DMS53 (cell line): ENCODE data around the gene DEAF1.
A peak's percentile ranks its signal among the peaks of the same experiment; 100 is the strongest.

ENCODE experiments used
- DNase-seq: peaks from one replicate; lab custom pipeline; 2025; lab: John Stamatoyannopoulos, UW

DEAF1 gene

DNA sequence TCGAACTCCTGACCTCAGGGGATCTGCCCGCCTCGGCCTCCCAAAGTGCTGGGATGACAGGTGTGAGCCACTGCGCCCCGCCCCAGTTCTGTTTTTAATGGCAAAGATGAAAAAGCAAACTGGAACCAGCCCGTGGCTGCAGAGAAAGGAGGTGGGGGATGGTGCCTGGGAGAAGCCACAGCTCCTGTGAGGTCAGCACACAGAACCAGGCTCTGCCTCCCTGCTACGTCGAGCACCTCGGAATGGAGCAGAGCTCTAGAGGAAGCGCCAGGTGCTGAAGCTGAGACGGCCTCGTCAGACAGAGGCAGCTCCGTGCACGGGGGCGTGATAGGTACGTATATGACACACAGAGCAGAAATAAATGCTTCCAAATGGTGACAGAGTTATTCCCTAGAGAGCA, 49.5 kb downstream of the DEAF1 start:
- DNase-seq: no peak

DNA sequence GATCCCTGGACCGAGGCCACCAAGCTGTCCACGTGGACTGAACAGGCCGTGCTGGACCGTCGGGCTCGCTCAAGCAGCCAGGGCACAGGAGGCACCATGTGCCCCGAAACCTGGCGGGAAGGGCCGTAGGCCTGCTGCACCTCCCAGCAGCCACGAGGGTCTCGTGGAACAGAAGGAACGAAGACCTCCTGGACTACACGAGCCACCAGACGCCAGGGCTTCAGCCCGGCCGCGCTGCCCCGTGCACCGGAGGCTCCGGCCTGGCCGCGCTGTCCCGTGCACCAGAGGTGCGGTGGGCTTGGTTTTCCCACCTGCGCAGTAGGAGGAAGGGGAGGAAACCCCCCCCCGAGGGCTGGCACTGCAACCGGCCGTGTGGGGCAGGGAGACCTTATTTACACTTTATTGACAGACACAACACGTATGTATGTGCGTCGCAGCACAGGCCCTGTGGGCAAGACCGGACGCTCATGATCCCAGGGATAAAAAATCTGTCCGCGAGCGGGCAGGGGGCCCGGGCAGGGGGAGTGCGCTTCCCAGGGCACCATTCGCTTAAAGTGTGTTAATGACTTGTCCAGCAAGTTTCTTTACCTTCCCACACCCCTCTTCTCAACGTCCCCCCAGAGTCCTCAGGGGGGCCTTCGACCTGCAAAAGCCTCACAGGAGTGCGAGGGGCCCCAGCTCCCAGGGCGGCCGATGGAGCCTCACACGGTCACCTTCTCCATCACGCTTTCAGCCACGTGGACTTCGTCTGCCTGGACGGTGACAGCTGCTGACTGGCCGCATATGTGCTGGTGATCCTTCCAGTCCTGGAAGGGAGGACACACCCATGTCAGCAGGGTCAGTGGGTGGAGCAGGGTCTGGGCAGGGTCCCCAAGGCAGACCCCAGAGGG, 50.9 kb downstream of the DEAF1 start:
- DNase-seq: no peak

DNA sequence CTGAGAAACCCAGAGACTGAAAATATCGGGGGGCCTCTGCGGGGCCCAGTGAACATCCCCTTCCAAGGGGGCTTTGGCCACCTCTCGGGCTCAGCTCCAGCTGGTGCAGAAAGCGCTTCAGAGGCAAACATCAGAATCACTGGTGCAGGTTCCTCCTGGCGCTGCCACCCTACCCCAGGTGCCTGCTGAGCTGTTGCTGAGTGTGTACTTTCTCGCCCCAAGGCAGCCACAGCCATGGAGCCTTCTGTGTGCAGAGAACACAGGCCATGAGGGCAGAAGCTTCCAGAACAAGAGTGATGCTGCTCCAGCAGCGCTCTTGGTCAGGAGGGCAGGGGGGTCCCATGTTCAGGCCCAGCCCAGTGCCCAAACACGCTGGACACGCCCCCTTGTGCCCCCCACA, 51.7 kb downstream of the DEAF1 start:
- DNase-seq: peak; percentile 30

DNA sequence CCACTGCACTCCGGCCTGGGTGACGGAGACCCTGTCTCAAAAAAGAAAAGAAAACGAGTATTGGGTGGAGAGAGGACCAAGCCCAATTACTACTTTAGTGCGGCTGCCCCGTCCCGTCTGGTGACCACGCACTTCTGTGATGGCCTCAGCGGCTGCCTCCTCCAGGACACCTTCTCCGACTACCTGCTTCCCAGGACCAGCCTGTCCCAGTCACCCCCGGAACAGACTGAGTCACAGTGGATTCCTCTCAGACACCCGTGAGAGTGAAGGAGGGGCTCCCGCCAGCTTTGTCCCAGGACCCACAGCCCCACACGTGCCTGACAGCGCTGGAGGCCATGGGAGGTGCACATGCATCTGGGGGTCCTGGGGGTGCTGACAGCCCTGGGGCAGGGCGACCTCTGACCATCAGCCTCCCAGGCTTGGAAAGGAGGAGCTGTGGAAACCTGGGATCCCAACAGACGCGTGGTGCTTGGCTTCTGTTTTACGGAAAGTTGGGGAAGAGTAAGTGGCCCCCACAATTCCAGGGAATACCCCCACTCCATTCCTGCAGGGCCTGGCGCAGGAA, 53.1 kb downstream of the DEAF1 start:
- no peak for DNase-seq

DNA sequence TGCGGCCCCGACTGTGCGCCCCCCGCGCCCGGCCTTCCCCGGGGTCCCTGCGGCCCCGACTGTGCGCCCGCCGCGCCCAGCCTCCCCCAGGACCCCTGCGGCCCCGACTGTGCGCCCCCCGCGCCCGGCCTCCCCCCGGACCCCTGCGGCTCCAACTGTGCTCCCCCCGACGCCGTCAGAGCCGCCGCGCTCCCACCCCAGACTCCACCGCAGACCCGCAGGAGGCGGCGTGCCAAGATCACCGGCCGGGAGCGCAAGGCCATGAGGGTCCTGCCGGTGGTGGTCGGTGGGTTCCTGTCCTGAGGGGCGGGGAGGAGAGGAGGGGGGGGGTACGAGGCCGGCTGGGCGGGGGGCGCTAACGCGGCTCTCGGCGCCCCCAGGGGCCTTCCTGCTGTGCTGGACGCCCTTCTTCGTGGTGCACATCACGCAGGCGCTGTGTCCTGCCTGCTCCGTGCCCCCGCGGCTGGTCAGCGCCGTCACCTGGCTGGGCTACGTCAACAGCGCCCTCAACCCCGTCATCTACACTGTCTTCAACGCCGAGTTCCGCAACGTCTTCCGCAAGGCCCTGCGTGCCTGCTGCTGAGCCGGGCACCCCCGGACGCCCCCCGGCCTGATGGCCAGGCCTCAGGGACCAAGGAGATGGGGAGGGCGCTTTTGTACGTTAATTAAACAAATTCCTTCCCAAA, 54.9 kb downstream of the DEAF1 start:
- no peak for DNase-seq

DNA sequence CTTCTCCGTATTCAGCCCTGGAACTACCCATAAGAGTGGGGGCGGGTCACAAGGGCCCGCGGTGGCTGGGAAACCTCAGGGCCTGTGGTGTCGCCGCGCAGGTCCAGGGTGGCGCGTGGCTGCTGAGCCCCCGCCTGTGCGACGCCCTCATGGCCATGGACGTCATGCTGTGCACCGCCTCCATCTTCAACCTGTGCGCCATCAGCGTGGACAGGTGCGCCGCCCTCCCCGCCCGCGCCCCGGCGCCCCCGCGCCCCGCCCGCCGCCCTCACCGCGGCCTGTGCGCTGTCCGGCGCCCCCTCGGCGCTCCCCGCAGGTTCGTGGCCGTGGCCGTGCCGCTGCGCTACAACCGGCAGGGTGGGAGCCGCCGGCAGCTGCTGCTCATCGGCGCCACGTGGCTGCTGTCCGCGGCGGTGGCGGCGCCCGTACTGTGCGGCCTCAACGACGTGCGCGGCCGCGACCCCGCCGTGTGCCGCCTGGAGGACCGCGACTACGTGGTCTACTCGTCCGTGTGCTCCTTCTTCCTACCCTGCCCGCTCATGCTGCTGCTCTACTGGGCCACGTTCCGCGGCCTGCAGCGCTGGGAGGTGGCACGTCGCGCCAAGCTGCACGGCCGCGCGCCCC, 55.6 kb downstream of the DEAF1 start:
- peak; percentile 40 for DNase-seq

DNA sequence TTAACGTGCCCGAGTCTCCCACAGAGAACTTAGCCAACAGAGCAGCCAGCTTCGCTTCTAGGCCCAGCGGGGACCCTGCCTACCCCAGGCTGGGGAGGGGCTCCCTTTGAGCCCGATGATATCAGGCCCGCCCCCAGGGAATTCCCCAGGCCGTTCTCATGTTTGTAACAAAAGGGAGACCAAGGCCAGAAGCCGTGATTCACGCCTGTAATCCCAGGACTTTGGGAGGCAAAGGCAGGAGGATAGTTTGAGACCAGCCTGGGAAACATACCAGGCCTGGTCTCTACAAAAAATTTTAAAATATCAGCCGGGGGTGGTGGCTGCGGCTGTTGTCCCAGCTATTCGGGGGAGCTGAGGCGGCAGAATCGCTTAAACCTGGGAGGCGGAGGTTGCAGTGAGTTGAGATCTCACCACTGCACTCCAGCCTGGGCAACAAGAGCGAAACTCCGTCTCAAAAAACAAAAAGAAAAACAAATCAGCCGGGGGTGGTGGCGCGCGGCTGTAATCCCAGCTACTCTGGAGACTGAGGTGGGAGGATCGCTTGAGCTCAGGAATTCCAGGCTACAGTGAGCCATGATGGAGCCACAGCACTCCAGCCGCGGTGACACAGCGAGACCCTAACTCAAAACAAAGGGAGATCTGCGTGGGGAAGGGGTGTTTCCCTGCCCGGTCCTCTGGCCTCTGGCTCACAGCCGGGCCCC, 56.2 kb downstream of the DEAF1 start:
- DNase-seq: no peak

DNA sequence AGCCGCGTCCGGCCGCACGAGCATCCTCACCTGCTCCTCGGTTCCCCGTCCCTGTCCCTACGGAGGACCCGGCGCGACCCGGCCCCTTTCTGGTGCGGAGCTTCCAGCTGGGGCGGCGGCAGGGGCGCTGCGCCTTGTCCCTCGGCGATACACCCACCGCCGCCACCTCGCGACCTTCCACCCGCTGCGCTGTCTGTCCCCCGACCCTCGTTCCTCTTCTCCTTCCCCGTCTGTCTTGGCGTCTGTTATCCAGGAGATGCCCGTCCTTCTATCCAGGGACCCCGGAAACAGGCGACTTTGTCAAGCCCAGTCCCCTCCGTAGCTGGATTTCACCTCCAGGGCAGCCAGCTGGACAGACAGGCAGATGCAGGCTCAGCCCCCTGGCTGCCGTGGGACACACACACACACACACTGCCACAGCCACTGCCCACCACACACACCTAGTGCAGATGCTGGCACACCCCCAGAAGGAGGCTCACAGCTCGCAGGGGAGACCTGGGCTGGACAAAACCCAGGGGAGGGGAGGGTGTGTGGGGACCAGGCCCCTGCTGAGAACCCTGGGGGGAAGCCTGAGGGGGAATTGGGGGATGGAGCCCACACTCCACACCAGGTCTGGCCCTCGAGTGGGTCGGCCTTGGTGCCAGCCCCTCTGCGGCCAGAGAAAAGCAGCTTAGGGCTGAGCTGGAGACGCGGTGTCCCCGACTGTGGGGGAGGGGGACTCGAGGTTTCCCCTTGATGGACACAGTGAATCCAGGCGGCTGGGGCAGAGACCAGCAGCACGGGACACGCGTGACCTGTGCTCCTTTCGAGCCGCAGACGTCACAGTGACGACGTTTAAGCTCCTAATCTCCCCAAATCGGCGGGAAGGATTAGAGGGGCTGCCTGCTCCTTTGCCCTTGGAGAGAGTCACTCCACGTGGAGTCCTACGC, 57.2 kb downstream of the DEAF1 start:
- DNase-seq: no peak

DNA sequence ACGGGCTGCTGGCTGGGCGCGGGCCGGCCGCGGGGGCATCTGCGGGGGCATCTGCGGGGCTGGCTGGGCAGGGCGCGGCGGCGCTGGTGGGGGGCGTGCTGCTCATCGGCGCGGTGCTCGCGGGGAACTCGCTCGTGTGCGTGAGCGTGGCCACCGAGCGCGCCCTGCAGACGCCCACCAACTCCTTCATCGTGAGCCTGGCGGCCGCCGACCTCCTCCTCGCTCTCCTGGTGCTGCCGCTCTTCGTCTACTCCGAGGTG, 57.8 kb downstream of the DEAF1 start:
- peak; percentile 37 for DNase-seq

DNA sequence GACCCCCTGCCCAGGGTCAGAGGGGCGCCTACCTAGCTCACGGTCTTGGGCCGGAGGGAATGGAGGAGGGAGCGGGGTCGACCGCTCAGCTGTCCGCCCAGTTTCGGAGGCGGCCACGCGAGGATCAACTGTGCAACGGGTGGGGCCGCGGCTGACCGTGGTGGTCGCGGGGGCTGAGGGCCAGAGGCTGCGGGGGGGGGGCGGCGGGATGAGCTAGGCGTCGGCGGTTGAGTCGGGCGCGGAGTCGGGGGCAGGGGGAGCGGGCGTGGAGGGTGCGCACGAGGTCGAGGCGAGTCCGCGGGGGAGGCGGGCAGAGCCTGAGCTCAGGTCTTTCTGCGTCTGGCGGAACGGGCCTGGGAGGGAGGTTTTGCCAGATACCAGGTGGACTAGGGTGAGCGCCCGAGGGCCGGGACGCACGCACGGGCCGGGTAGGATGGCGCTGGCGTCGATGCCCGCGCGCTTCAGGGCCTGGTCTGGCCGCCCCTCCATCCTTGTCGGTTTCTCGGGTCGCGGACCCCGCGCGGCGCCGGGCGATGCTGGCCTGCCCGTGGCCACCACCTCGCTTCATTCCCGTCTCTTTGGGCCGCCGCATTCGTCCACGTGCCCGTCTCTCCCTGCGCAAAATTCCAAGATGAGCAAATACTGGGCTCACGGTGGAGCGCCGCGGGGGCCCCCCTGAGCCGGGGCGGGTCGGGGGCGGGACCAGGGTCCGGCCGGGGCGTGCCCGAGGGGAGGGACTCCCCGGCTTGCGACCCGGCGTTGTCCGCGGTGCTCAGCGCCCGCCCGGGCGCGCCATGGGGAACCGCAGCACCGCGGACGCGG, 58.3 kb downstream of the DEAF1 start, which contains the start of gene DRD4:
Gene DRD4, plus strand, starts transcription at position 759 of the 822 bp plus-strand sequence. Its CDS starts 36 bp downstream, at position 795.
- peak; percentile 49 for DNase-seq

GRCh38 chr11:635945-636510, 59.0 kb downstream of the DEAF1 start:
- DNase-seq: peak; percentile 38

GRCh38 chr11:630871-631270, 64.2 kb downstream of the DEAF1 start:
- peak; percentile 66 for DNase-seq

DNA sequence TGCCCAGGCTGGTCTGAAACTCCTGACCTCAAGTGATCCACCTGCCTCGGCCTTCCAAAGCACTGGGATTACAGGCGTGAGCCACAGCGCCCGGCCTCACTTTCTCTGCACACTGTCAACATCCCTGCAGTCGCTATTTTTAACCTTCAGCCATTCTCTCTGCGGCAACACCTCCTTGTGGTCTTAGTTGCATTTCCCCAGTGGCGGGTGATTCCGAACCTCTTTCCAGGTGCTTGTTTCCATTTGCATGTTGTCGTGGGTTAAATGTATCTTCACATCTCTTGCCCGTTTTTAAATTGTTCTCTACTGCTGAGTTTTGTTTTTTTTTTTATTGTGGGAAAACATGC, 65.8 kb downstream of the DEAF1 start:
- no peak for DNase-seq

DNA sequence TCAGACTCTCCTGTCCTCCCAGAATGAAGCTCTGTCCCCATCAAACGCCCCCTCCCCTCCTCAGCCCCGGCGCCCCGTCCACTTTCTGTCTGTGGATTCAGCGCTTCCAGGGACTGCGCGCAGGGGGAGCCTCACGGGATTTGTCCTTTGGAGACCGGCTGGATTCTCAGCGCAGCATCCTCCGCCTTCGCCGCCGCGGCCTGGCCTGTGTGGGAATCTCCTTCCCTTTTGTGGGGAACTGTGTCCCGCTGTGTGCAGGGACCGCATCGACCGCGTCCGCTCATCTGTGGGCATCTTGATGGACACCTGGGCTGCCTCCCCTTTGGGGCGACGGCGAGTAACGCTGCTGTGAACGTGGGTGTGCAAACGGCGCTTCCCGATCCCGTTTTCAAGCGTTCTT, 67.0 kb downstream of the DEAF1 start:
- DNase-seq: no peak

- no peak for DNase-seq
These were observed 67.8 kb downstream of the DEAF1 start for GRCh38 chr11:627308-627576.

GRCh38 chr11:626475-627307, 68.3 kb downstream of the DEAF1 start, which contains the start of gene SCT:
Gene SCT, minus strand, starts transcription at chr11:627181. Its CDS starts 38 bp downstream, at chr11:627143.
- no peak for DNase-seq

GRCh38 chr11:625636-626268, 69.3 kb downstream of the DEAF1 start:
- DNase-seq: no peak
